ENCODE data around the gene RBMS3. TPM values are rescaled to one million over a fixed set of nuclear protein-coding genes. Genes with fewer than 3 reads are reported as not detected.
"Not testable (repeated sequence)": the region's sequence is repeated elsewhere in the genome, so short reads cannot be mapped to it uniquely, and the experiment has no call there.

The RBMS3 gene
- total RNA-seq, 1 donor from 2014 or later = 33.0 TPM

DNA sequence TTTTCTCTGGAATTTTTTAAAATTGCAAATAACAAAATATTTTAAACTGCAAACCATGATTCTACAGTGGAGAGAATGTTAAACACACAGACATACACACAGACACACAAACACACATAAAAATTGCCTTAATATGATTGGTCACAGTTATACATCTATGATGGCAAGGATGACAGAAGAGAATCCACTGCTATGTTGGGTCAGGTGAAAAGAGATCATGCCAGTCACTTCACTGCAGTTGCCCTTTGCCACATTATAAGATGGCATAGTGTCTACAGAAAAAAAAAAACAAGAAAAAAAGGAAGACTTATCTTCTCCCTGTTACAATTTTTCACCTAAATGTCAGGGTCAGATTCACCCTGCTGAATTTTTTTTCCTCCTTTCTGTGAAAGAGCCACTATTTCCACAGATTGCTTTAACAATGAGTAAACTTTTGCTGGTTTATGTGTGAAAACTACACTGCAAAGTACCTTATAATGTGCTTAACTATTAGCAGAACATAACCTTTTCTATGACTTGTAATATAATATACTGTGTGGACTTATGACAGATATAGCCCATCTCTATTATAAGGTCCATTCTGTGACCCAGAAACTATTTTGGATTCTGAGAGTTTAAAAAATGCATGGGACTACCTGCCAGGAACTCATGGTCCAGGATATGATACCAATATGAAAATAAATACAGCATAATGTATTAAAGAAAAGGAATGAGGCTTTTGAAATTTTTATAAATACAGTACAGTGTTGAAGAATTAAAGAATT, 111.9 kb downstream of the RBMS3 start:
- no peak for DNase-seq (ENCODE audit: low read depth)
- Histone ChIP-seq H4K20me1 (ENCODE audit: insufficient read depth, low read length) (peaks cover 7% of the 10 kb centered on the region), H2AFZ (ENCODE audit: low read depth, low read length) (no peak overlapping the region), H3K36me3 (ENCODE audit: insufficient read depth, low read length) (peaks cover 5% of the 10 kb centered on the region), H3K27me3 (ENCODE audit: insufficient read depth, low read length) (no peaks in the 10 kb centered on the region), H3K27ac (ENCODE audit: low read depth, low read length) (no peak overlapping the region), H3K4me1 (ENCODE audit: insufficient read depth, low read length) (no peaks in the 10 kb centered on the region), H3K4me3 (ENCODE audit: insufficient read depth, low read depth, low read length) (no peak overlapping the region), H3K9me3 (ENCODE audit: insufficient read depth, low read depth, low read length) (no peaks in the 10 kb centered on the region), H3K4me2 (ENCODE audit: low read length) (no peak overlapping the region), H3K9ac (ENCODE audit: low read length) (no peak overlapping the region), H3K79me2 (ENCODE audit: insufficient read depth, low read length) (peaks cover 7% of the 10 kb centered on the region)
- Mint-ChIP-seq H3K4me1 (ENCODE audit: low read depth, unreplicated experiment) (no peaks in the 10 kb centered on the region), H3K27me3 (ENCODE audit: low read depth, unreplicated experiment) (no peaks in the 10 kb centered on the region), H3K27ac (ENCODE audit: unreplicated experiment) (no peak overlapping the region), H3K4me3 (ENCODE audit: unreplicated experiment) (no peak overlapping the region), H3K36me3 (ENCODE audit: low read depth, unreplicated experiment) (peaks cover 11% of the 10 kb centered on the region), H3K9me3 (ENCODE audit: unreplicated experiment) (peaks cover 9% of the 10 kb centered on the region)
- TF ChIP-seq, protein P1, sequence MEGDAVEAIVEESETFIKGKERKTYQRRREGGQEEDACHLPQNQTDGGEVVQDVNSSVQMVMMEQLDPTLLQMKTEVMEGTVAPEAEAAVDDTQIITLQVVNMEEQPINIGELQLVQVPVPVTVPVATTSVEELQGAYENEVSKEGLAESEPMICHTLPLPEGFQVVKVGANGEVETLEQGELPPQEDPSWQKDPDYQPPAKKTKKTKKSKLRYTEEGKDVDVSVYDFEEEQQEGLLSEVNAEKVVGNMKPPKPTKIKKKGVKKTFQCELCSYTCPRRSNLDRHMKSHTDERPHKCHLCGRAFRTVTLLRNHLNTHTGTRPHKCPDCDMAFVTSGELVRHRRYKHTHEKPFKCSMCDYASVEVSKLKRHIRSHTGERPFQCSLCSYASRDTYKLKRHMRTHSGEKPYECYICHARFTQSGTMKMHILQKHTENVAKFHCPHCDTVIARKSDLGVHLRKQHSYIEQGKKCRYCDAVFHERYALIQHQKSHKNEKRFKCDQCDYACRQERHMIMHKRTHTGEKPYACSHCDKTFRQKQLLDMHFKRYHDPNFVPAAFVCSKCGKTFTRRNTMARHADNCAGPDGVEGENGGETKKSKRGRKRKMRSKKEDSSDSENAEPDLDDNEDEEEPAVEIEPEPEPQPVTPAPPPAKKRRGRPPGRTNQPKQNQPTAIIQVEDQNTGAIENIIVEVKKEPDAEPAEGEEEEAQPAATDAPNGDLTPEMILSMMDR (IDR thresholded peaks at IDR 0.05; ENCODE audit: insufficient read depth, low read depth, low read length) = no peak
- TF ChIP-seq EZH2 (IDR thresholded peaks at IDR 0.05; ENCODE audit: insufficient read depth, low read length) = no peak
- no peak for FAIRE-seq

DNA sequence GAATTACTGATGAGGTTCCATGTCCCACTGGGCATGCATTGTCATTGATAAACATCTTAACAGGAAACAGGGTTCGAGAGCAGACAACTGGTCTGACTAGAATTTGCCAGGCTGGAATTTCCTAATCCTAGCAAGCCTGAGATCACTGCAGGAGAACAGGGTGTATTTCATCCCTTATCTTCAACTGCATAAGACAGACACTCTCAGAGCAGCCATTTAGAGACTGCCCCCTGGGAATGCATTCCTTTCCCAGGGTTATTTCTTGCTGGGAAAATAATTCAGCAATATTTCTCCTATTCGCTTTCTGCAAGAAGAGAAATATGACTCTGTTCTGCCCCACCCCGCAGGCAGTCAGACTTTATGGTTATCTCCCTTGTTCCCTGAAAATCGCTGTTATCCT, 113.1 kb downstream of the RBMS3 start:
- H3K4me1 Mint-ChIP-seq (ENCODE audit: low read depth, unreplicated experiment); H3K9me3 ChIP-seq (ENCODE audit: insufficient read depth, low read depth, low read length); DNase-seq (ENCODE audit: low read depth); H3K36me3 ChIP-seq (ENCODE audit: insufficient read depth, low read length); FAIRE-seq; H3K9ac ChIP-seq (ENCODE audit: low read length); H3K27ac ChIP-seq (ENCODE audit: low read depth, low read length); H3K4me2 ChIP-seq (ENCODE audit: low read length); H3K27ac Mint-ChIP-seq (ENCODE audit: unreplicated experiment); H3K36me3 Mint-ChIP-seq (ENCODE audit: low read depth, unreplicated experiment); H3K27me3 ChIP-seq (ENCODE audit: insufficient read depth, low read length); H3K27me3 Mint-ChIP-seq (ENCODE audit: low read depth, unreplicated experiment); H3K4me3 ChIP-seq (ENCODE audit: insufficient read depth, low read depth, low read length); H3K79me2 ChIP-seq (ENCODE audit: insufficient read depth, low read length); H3K4me3 Mint-ChIP-seq (ENCODE audit: unreplicated experiment); H2AFZ ChIP-seq (ENCODE audit: low read depth, low read length); H3K4me1 ChIP-seq (ENCODE audit: insufficient read depth, low read length): not testable (repeated sequence)
- peaks cover 13% of the 10 kb centered on the region for H3K9me3 Mint-ChIP-seq (ENCODE audit: unreplicated experiment)
- peaks cover 14% of the 10 kb centered on the region for H4K20me1 ChIP-seq (ENCODE audit: insufficient read depth, low read length)

DNA sequence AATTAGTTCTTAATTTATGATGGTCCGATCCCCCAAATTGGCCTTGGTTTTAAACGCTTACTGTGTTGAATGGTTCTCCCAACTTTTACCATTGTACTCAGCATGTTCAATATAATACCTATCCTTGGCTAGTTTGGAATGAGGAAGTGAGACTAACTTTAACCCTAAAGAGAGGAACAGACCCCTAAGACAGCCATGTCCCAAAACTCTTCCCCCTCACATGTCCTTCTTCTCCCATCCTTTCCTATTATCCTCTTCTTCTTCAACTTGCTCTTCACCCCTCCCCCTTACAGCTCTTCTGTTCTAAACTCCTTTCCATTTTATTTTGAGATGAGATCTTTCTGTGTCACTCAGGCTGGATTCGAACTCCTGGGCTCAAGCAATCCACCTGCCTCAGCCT, 116.5 kb downstream of the RBMS3 start:
- Mint-ChIP-seq H3K27me3 (ENCODE audit: low read depth, unreplicated experiment) (no peaks in the 10 kb centered on the region), H3K4me3 (ENCODE audit: unreplicated experiment) (no peak overlapping the region), H3K27ac (ENCODE audit: unreplicated experiment) (no peak overlapping the region), H3K36me3 (ENCODE audit: low read depth, unreplicated experiment) (peaks cover 3% of the 10 kb centered on the region), H3K4me1 (ENCODE audit: low read depth, unreplicated experiment) (peaks cover 3% of the 10 kb centered on the region), H3K9me3 (ENCODE audit: unreplicated experiment) (peaks cover 13% of the 10 kb centered on the region)
- Histone ChIP-seq H3K9me3 (ENCODE audit: insufficient read depth, low read depth, low read length) (no peaks in the 10 kb centered on the region), H3K4me2 (ENCODE audit: low read length) (no peak overlapping the region), H3K4me1 (ENCODE audit: insufficient read depth, low read length) (no peaks in the 10 kb centered on the region), H3K9ac (ENCODE audit: low read length) (no peak overlapping the region), H4K20me1 (ENCODE audit: insufficient read depth, low read length) (peaks cover 19% of the 10 kb centered on the region), H3K27ac (ENCODE audit: low read depth, low read length) (no peak overlapping the region), H3K36me3 (ENCODE audit: insufficient read depth, low read length) (no peaks in the 10 kb centered on the region), H2AFZ (ENCODE audit: low read depth, low read length) (no peak overlapping the region), H3K79me2 (ENCODE audit: insufficient read depth, low read length) (peaks cover 9% of the 10 kb centered on the region), H3K4me3 (ENCODE audit: insufficient read depth, low read depth, low read length) (no peak overlapping the region), H3K27me3 (ENCODE audit: insufficient read depth, low read length) (no peaks in the 10 kb centered on the region)
- no peak for DNase-seq (ENCODE audit: low read depth)
- no peak for FAIRE-seq
- no peak for TF ChIP-seq EZH2 (IDR thresholded peaks at IDR 0.05; ENCODE audit: insufficient read depth, low read length)
- TF ChIP-seq, protein P1 (IDR thresholded peaks at IDR 0.05; ENCODE audit: insufficient read depth, low read depth, low read length) = no peak
